A172 (cell line): ENCODE data around the gene PTPRM. TPM values are rescaled to one million over a fixed set of nuclear protein-coding genes. Genes with fewer than 3 reads are reported as not detected.

Source experiments
- DNase-seq: peaks from one replicate; pipeline ENCODE4 v3.0.0-alpha.2; 2015; ENCODE audit warnings: low spot score
- total RNA-seq: library from RNA; depleted of rRNA; stranded (reverse); fragments of >200 nt; shearing (Covaris generic); gene quantifications from 2 replicates; pipeline ENCODE4 v1.2.3, GENCODE V29; 2014

The PTPRM gene
- total RNA-seq, 1 experiment from 2014 or later: 26.4 TPM

DNA sequence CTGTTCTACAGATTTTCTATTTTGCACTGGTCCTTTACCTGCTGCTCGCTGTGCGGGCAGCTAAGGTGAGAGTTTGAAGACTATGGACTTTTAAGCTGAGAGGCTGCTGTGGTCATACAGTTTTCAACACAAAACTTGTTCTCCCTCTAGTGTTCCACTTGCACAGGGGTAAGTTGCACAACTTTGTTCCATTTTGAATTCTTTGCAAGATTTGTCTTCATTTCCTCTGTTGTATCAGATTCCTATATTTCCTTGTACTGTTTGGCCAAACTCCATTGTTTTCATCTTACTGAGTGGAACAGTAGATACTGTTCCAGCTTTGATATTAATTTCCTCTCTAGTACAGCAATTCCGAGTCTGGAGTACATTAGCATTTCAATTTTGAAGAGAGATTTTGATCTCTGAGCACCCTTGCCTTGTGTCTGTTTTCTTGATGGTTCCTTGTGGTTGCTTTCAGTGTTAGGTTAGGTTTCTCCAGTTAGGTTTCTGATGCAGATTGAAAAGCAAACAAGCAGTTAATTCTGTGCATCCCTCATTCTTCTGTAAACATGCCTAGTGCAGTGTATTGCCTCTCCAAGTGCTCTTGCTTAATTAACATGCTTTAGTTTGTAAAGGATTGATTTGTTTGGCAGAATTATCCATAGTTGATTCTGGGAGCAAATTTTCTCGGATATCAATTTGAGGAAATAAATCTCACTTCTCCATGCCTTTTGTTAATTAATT is 188.8 kb downstream of the PTPRM start:
- DNase-seq: no peak

DNA sequence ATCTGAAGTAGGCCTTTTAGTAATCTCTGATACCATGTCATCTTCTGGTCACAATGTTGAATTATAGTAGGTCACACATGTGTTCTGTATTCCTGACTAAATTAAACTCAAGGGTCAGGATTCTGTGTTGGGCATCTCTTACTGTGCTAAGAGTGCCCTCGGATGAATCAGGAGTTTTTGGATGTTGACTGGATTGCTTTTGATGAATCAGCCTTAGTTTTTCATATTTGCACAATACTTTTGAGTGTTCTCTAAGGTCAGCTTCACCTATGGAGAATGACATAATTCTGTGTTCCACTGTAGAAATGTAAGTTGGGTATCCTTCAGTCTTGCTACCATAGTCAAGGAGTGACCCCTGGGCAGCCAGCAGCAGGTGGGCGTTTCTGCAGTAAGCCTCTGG is 190.1 kb downstream of the PTPRM start:
- no peak for DNase-seq

DNA sequence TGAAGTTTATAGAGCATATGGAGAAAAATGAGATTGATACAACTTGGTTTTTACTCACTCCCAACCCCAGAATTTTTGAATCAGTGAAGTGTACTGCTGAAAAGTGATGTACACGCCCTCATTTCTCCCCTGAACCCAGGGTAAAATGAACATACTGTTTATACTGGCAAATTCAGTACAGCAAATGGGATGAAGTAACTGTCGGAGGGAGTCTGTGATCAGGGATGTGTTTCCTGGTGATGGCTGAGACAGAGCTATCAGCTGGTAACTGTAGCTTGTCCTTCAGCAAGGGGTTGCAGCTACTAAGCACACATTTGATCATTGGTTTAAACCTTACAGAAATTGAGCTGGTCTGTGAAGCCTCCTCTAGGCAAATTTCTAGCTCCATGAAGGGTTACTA is 191.6 kb downstream of the PTPRM start:
- DNase-seq: no peak

DNA sequence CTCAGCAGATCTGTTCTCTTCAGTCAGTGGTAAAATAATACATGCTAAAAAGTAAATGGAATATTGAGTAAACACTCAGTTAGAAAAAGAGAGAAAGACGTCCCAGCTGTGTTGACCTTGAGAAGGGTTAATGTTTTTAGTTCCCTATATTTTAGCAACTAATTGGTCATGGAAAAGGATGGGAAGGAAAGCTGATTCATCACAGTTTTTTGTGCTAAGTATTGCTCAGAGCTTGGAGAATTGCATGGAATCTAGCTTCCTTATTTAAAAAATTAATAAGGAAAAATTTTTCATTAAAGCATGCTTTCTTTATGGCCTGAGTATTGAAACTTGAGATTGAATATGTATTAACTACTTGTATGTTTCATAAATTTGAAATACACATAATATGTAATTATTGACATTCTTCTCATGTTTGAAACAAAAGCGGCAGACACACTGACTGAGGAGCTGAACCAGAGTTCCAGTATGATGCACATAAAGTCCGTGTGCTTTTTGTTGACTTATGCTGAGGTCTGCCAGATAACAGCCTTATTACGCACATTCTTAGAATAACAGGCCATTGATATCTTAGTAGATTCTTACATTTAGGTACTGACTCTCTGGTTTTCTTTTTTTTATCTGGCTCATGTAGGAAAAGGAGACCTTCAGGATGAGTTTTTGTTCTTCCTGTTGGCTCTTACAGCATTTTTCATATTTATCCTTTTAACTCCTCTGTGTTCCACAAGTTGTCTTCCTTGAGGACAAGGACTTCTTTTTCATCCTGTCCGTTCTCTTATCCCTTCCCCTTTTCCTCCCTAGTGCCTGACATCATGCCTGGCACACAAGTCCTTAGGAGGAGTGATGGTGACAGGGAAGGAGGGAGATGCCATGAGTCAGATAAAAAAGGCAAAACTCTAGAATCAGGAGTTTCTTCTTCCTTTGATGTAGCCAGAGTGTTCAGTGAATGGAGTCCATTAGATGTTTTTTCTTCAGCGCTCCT is 194.1 kb downstream of the PTPRM start:
- DNase-seq: no peak

DNA sequence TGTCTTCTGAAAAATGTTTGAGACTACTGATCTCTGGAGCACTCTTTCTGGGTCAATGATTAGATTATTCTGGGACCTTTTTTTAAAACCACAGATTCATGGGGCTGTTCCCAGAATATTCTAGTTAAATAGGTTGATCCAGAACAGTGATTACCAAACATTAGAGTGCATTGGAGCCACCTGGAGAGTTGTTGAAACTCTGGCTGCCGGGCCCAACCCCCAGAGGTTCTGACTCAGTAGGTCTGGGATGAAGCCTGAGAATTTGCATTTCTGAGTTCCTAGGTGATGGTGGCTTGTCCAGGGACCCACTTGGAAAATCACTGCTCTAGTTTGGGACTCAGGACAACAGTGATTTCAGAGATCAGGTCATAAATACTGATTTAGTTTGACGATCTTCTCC is 197.3 kb downstream of the PTPRM start:
- no peak for DNase-seq

DNA sequence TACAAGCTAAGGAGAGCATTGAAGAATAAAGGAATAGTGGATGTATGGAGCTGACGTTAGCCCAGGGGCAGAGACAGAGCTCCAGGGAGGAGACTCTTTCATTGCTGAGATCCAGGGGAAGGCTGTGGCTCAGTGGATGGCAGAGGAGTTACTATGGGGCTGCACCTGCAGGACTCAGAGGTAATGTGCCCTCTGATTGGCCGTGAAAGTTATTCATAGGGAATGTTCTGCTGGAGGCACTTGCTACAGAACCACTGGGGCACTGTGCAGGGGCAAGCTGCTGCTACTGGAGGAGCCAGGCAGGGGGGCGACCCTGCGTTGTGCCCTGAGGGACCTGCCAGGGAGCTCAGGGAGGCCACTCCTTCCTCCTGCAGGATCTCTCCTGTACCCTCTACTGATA is 199.2 kb downstream of the PTPRM start:
- DNase-seq: no peak

DNA sequence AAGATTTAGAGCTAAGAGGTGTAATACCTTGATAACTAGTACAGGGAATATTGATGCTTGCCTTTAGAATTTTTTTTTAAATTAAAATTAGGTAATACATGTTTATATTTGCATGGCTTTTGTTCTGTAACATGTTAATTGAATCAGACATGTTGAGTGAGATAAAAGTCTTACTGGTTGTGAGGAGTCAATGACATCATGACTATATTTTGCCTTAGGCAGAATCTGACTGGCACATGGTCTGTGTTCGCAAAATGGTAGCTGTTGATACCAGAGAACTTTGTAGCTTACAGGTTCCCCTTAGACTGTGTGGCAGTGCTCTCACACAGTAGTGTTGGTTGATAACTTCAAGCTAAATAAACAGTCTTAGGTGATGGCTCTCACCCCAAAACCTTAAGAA is 199.7 kb downstream of the PTPRM start:
- no peak for DNase-seq

DNA sequence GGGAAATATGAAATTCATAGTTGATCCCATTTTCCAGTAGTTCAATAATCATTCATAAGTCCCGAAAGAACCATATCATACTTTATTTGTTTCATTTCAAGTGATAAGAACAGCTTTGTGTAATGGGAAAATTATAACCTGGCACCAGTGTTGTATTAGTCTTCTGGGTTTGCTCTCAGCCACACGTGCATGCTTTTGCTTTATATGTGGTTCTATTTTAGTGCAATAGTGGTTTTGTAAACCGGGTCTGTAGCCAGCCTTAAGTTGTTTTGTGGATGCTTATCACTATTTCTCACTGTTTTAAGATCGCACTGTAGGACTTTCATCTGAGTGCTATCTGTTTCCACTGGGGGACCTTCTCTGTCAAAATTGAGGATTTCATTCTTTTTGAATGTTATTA is 203.8 kb downstream of the PTPRM start:
- DNase-seq: no peak

DNA sequence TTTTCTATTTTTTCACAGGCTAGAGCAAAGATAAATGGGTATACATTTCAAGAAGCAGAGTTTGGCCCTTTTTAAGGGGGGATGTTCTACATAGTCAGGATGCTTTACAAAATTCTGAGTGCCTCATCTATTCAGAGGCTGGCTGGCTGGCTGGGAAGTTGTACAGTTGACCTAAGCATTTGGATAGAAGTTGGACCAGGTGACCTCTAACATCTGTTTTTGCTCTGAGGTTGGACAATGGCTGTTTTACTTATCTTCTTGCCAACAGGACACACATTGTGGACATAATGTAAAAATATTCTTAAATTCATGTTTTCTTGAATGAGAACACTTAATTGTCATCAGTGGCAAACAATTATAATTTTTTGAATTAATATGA is 205.4 kb downstream of the PTPRM start:
- DNase-seq: no peak

DNA sequence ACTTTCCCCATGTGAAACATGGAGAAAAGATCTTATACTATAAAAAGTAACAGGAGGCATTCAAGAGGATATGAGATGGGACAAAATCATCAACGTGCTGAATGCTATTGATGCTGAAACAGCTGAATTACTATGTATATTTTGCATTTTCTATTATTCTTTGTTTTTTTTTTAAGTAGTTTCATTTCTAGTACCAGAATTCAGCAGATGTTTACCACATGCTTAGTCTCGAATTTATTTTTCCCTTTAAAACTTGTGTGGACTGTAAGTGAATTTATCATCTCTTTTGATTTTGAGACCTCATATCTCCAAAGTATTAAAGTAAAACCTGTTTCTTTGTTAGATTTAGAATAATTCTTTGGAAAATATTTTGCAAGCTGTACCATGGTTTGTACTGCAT is 205.8 kb downstream of the PTPRM start:
- no peak for DNase-seq

DNA sequence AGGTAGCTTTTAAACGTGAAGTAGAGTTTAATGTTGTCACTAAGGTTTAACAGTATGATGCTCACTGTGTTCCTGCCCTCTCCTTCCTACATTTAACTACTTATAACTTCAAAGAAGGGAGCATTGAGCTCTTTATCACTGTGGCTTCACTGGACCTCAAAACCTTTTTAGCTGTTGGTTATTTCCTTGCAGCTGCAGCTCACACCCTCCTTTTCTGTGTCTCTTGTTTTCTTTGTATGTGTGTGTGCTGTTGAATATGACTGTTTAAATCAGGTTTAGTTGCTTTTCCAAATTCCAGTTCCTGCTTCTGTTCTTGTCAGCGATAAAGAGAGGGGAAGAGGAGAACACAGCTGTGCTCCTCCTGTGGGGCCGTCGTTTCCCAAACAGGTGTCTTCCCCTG is 208.0 kb downstream of the PTPRM start:
- no peak for DNase-seq

DNA sequence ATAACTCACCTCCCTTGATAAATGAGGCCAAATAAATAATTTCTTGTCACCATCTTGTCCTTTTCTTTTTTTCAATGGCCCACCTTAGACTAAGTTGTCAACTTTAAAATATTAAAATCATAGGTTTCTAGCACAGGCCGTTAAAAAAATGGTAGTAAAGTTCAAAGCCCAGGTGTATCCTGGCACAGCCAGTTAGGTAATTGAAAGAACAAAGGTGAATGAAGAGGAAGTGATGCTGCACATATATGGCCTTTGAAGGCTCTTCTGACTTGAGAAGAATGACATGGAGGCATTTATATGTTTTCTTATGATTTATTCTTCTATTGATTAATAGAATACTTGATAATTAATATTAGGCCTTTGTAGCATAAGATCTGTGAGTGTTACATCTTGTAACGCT is 208.7 kb downstream of the PTPRM start:
- no peak for DNase-seq

DNA sequence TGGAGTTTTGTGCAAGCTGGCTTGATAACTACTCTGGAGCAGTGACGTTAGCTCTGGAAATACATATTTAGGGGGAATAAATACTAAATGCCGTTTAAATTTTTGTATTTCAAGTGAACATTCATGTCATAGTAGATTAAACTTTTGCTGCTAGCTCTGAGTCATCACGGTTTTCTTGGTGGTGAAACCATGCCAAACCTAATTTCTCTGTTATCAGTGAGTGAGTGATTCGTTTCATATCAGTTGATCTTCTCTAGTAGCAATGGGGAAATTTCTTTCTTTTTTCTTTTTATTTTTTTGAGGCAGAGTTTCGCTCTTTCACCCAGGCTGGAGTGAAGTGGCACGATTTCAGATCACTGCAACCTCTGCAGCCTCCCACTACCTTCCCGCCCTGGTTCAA is 211.1 kb downstream of the PTPRM start:
- peak; percentile 75 for DNase-seq

DNA sequence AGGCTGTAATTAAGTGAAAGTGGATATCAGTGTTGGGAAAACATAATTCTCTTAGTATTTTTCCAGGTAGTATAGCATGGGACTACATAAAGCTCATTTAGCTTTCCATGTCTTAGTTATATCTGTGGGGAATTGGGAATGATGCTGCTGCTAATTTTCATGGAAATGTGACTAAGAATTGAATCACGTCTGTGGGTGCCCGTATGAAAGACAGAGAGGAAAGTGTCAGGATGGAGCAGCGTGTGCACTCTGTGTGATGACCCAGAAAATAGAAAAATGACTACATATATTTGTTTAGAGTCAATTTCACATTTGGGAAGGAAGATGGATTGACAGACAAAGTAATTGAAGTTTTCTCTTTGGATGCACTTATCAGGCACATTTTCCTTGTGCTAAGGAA is 212.1 kb downstream of the PTPRM start:
- no peak for DNase-seq

DNA sequence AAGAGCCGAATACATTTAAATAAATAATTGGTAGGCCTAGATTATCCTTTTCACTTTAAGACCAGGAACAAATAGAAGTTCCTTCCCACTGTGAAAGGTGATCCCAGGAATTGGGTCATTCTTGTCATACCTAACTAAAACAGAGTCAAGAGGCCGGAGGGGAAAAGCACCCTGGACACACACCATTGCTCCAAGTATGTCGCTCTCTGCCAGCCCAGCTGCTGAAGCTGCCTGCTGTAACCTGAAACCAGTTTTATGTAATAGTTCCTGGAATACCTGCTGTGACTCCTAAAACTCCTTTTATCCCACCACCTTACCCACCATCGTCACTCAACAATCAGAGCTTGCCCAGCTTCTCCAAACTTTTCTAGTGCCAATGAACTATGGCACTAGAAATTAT is 217.1 kb downstream of the PTPRM start:
- DNase-seq: no peak

DNA sequence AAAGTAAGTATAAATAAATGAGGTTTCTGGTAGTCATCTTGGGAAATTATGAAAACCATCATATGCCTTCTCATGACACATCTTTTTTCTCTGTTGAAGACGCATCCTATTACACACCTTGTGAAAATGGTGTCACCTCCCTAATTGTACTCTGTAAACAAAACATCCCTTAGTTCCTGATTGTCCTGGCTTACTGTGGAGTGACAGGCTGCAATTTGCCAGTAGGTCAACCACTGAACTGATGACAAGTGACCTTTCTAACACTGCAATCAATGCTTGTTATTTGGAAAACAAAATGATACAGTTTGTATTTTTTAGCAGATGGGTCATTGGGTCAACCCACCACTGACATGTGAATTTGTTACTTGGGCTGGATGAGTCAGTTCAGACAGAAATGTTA is 219.5 kb downstream of the PTPRM start:
- no peak for DNase-seq

DNA sequence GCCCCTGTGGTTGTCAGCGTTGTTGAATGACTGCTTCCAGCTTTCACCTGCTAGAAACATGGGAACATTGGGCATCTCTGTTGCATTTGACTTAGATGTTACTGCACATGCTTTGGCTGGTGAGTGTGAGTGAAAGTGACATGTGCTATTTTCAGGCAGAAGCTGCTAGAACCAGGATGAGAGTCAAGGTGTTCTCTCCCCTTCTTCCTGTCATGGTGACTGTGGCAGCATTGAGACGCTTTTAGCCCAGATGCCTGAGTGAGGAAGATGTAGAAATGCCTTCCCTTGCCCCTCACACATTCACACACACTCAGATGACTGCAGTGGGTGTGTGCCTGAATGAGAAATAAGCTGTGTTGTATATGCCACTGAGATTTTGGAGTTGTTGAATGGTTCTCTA is 220.2 kb downstream of the PTPRM start:
- no peak for DNase-seq

DNA sequence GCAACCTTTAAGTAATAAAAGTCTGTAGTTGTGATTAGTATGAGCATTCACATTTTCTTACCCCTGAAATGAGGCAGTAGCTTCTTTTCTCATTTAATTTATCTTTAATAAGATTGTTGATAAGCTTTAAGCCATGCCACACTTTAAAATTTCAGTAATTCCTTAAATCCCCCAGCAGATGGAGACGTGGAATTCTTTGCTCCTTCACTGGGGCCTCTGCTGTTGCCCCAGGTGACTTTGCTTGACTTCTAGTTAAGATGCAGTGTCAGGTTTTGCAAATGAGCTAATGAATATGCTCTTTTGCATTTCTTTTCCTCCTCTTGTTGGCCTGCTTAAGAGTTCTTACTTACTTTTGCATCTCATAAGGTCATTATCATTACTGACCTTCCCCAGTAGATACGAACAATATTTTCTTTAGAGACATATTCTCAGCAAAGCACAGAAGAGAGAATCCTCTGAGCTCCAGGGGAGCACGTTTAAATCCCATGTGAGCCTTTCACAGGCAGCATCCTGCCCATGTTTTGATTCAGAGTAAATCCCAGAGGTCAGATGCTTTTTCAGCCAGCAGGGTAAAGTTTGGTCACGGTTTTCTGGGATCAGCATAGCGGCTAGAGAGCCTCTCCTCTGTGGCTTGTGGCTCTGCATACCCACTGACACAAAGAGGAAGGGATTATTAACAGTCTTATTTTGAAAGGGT is 222.9 kb downstream of the PTPRM start:
- DNase-seq: peak; percentile 35

DNA sequence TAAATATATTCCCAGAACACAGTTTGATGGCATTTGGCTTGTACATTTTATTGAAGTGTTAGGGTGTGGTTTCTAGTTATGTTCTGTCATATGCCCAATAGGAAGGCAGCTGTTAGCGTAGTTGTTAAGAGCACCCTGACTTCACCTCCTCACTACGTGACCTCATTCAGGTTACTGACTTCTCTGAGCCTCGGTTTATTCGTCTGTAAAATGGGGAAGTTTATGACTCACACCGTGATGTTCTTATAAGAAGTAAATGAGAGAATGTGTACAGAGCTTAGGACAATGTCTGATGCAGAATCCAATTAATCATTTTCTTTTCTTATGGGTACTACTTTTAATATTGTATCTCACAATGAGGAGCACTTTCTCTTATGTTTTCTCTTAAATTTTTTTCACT is 226.0 kb downstream of the PTPRM start:
- no peak for DNase-seq

DNA sequence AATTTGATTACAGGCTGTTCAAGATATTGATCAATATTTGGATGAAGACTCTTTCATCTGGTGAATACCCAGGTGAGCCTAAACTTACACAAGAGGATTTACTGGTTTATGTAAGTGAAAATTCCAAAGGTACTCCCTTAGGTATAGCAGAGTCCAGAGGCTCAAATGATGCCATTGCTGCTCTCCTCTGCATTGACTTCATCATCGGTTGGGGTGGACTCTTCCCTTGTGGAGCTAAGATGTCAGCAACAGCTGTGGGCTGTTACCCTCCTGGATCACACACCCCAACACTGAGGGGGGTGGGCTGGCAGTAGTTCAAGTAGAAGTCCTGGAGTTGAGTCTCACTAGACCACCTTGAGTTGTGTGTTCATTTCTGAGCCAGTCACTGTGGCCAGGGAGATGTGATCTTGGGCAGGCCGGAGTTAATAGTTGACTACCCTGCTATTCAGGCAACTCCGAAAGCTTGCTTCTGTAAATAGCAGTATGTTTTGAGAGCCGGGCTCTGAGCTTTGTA is 236.9 kb downstream of the PTPRM start:
- DNase-seq: no peak

DNA sequence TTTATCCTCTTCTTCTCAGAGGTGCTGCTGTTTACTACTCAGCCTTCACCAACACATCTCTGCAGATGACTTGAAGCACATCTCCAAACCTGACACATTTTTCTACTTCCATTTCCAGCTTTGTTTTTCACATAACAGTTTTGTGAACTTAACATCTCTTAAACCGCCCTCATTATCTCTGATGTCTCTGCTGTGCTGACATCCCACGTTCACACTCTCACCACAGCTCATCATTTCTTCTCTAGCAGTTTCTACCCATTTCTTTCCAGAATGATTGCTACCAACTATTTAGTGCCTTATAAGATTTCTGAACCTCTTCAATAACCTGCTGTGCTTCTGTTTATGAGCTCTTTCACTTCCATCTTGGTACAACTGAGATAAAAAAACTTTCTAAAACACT is 238.0 kb downstream of the PTPRM start:
- no peak for DNase-seq

DNA sequence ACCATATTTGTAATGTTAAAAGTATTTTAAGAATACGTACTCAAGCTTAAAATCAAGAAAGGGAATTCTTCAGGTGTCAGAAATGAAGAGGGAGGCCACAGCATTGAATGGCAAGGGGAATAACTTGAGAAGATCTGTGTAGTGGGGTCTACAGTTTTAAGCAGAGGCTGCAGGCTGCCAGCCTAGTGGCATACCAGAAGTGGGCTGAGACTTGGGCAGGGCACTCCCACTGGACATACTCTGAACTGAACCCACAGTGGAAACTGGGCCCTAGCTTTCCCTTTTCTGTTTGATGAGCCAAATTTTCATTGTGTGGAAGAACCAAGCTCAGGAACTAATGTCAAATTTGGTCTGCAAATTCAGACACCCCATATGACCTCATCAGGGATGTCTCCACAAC is 238.8 kb downstream of the PTPRM start:
- DNase-seq: no peak
